UCSD-AML1 (cell line): ENCODE measurements around the gene ALAS1.

Experiments used
- DNase-seq: peaks from one replicate; lab custom pipeline; 2025; ENCODE audit not compliant: unreplicated experiment; lab: John Stamatoyannopoulos, UW

ALAS1 gene

GRCh38 chr3:52248816-52249547 is 51.0 kb downstream of the ALAS1 start:
- DNase-seq: no peak

DNA sequence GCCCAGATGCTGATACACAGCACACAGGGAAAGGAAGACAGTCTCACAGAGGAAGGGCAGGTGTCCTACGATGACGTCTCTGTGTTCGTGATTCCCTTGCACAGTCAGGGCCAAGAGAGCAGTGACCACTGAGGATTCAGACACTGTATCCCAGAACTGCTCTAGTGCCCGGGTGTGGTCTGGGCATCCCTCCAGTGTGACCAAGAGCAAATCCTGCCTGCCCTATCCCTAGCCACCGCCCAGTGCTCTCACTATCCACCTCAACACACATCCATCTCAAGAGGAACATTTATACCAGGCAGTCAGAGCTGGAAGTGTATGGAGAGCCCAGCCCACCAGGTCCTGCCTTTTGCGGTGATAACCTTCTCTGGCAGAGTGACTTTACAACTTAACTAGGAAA is 51.7 kb downstream of the ALAS1 start:
- DNase-seq: no peak

GRCh38 chr3:52250122-52250521 is 52.2 kb downstream of the ALAS1 start:
- no peak for DNase-seq

- DNase-seq: peak; percentile 84
These were observed 55.6 kb downstream of the ALAS1 start for GRCh38 chr3:52253314-52254304.

DNA sequence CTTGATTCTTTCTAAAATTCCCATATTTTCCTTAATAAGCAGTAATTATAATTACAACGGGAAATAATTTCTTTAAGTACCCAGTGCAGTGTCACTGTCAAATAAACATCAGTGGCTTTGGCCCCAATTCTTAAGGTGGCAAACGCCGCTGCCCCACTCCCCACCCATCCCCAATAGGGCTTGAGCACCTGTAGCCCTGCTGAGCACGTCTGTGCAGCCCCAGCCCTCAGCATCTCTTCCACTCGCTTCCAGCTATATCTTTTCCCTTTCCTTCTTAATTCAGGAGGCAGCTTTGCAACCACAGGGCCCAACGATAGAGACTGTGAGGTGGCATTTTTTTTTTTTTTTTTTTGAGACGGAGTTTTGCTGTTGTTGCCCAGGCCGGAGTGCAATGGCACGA is 56.6 kb downstream of the ALAS1 start:
- no peak for DNase-seq

DNA sequence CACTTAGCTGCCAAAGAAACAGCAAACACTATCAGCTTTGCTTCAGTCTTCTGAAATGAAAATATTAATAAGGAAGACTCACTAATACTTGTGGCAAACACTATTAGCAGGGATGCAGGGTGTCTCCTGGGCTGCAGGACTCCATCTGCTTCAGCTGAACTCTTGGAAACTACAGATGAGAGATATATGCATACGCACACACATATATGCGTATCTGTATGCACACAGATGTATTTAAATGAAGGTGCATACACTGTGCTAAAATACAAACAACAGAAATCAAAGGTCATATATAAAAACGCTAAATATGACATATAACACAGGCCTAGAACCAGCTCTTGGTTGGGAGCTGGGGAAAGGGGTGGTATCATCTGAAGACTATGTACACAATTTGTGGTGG is 58.2 kb downstream of the ALAS1 start:
- no peak for DNase-seq

- DNase-seq: no peak
These were observed 58.7 kb downstream of the ALAS1 start for GRCh38 chr3:52256622-52257021.

- no peak for DNase-seq
These were observed 60.0 kb downstream of the ALAS1 start for GRCh38 chr3:52257911-52258310.

DNA sequence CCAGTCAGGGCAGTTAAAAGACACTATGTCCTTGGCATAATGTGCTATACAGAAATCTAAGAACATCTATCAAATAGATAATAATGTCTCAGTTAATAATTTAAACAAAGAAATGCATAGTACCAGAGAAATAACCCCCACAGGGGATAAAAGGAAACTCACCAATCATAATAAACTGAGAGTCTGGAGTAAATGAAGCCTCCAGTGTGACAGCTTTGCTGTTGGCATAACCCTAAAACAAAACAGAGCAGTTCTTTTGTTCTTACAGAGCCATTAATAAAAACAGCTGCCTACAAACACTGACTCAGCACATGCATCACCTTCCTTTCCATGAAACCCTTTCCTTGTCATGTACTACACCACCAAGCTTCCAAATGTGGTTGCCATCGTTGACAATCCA is 61.1 kb downstream of the ALAS1 start:
- no peak for DNase-seq

DNA sequence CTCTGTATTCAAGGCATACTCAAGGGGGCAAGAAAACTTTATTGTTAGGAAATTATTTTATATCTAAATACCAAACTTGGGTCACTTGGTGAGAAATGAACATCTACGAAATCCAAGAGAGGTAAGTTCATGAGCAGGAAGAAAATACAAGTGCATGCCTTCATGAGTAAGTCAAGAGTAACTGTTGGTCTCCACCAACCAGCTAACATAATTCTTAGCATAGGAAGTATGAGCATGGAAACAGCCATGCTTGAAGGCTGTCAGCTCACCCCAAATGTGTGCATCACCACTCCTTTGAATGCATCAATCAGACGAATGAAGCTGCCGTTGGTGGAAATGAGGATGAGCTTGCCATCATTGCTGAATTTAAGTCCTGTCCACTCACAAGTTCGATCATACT is 61.5 kb downstream of the ALAS1 start:
- DNase-seq: no peak

GRCh38 chr3:52262447-52262846 is 64.5 kb downstream of the ALAS1 start:
- DNase-seq: no peak
